HEK293T (cell line): ENCODE data around the gene HOXA11.

Experiments used
- FOXA1 ChIP-seq: fragments of 450-650 bp; IDR thresholded peaks from 2 replicates; pipeline ENCODE4 v1.6.1; 2016; ENCODE audit warnings: mild to moderate bottlenecking
- NFRKB ChIP-seq: fragments of 450-650 bp; IDR thresholded peaks from 2 replicates; pipeline ENCODE4 v1.6.1; 2016; ENCODE audit warnings: mild to moderate bottlenecking, moderate library complexity

DNA sequence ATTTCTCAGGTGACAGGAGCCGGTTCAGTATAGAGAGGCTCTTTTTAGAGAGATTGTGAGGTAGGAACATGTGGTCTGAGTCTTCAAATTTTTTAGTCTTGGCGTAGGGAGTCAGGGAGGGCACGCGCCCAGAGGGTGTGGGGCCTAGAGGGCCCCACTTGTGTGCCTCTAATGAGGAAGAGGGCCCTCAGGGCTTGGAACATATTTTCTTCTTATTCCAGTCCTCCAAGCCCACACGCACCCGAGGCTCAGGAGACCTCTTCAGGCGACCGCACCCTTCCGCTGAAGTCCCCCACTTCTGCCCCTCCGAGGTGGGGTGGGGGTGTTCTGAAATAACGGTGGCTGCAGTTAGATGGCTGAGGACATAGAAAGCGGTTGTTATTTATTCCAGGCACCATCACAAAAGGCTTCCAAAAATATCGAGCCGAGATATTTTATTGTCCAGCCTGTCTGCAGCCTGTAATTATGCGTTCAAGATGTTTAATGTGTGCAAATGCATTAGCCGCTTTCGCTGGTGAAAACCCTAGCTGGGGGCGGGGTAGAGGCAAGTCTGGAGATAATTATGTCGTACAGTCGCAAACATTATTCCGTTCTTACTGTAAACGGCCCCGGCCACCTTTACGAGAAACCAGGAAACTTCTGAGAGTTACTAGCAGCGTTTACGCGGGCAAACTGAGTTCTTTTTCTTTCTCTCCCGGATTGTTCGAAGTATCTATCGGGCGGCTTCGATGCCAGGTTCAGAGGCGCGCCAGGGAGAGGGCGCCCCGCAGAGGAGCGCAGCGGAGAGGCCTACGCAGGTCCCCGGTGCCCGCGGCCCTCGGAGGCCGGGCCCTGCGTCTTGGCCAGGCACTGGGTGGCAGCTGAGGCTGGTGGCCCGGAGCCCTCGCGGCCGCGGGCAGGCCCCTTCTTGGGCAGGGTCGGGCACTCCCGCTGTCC is 27.7 kb upstream of the HOXA11 start:
- TF ChIP-seq NFRKB: no peak
- no peak for TF ChIP-seq FOXA1
